ENCODE results near the gene MDH1B. TPM values are rescaled to one million over a fixed set of nuclear protein-coding genes. Genes with fewer than 3 reads are reported as not detected.

Gene MDH1B
- polyA plus RNA-seq, 2 of the 4 experiments (the other 2 are of a cell fraction) = 2.8 to 3.2 TPM

DNA sequence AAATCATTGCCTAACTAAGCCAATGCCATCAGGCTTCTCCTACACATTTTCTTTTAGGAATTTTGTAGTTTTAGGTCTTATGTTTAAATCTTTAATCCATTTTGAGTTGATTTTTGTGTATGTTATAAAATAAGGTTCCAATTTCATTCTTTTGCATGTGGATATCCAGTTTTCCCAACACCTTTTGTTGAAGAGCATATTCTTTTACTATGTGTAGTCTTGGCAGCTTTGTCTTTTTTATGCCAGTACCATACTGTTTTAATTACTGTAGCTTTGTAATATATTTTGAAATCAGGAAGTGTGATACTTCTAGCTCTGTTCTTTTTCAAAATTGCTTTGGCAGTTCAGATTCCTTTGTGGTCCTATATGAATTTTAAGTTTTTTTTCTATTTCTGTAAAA is 11.3 kb upstream of the MDH1B start:
- ChIA-PET POLR2A (no interaction called here), CTCF (no interaction called here)
- no peak overlapping the region for H3K4me3 ChIP-seq
- H3K27ac ChIP-seq = no peak overlapping the region
- ATAC-seq (no peak), DNase-seq (ENCODE audit: low read depth in 1 of 2, low spot score in 1 of 2) (no peak), FAIRE-seq (no peak)
- no peak overlapping the region for H3K4me2 ChIP-seq
- TF ChIP-seq JUN (IDR thresholded peaks at IDR 0.05) (no peak), KDM1A (IDR thresholded peaks at IDR 0.05; ENCODE audit: low read depth) (peak; percentile 65; the same call in 1 of the 2 replicates)
- H3K9me3 ChIP-seq = peaks cover 21% of the 10 kb centered on the region
- H3K4me1 ChIP-seq = no peaks in the 10 kb centered on the region

DNA sequence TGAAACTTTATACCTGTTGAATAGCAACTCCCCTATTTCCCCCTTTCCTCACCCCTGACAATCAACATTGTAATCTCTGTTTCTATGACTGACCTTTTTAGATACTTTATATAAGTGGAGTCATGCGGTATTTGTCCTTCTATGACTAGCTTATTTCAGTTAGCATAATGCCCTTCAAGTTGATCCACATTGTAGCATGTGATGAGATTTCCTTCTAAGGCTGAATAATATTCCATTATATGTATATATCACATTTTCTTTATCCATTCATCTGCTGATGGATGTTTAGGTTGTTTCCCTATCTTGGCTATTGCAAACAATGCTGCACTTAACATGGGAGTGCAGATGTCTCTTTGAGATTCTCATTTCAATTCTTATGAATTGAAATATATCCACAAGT is 9.7 kb upstream of the MDH1B start:
- H3K9me3 ChIP-seq = peaks cover 15% of the 10 kb centered on the region
- H3K4me2 ChIP-seq = no peak overlapping the region
- no peaks in the 10 kb centered on the region for H3K4me1 ChIP-seq
- TF ChIP-seq RAD21 (conservative IDR thresholded peaks at IDR 0.05 in 1 of 2, IDR thresholded peaks at IDR 0.05 in 1 of 2) = no peak
- TF ChIP-seq RCOR1 (IDR thresholded peaks at IDR 0.05; ENCODE audit: low read depth, low read length) = no peak
- no peak overlapping the region for H3K27ac ChIP-seq
- H3K4me3 ChIP-seq = no peak overlapping the region
- FAIRE-seq = no peak
- POLR2A ChIA-PET = interaction anchor here (0.7 kb wide), 1 partner anchor 10 kb away, joined by 3 read pairs; the partner anchor contains the start of gene MDH1B
- no peak for ATAC-seq
- 95% methylated on average over 1 of the region's 1 CpG for WGBS (ENCODE audit: missing lambda C conversion rate)
- no peak for DNase-seq (ENCODE audit: low read depth in 1 of 2, low spot score in 1 of 2)
- CTCF ChIA-PET = no interaction called here

DNA sequence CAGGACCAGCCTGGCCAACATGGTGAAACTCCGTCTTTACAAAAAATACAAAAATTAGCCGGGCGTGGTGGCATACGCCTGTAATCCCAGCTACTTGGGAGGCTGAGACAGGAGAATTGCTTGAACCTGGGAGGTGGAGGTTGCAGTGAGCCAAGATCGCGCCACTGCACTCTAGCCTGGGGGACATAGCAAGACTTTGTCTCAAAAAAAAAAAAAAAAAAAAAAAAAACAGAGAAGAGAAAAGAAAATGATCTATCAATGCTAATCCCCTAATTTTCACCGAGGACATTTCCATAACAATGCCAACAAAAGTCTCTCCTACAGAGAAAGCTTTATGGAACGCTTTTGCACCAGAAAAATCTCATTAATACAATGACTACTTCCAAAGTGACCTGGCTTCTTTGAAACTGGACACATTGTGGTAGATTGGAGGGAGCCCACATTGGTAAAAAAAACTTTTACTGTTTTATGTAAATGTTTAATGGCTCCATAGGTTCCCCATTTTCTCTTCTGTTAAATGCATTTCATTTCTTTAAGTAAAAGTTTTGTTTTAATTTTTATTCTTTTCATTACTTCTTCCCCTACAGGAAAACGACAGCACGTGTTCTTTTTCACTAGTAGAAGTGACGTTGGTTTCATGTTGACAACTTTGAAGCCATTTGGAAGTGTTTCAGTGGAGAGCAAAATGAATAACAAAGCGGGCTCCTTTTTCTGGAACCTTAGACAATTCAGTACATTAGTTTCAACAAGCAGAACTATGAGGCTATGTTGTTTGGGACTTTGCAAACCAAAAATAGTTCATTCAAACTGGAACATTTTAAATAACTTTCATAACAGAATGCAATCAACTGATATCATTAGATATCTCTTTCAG is 1.2 kb upstream of the MDH1B start:
- H3K4me2 ChIP-seq = peak overlapping the region; percentile 95
- TF ChIP-seq, protein P1, sequence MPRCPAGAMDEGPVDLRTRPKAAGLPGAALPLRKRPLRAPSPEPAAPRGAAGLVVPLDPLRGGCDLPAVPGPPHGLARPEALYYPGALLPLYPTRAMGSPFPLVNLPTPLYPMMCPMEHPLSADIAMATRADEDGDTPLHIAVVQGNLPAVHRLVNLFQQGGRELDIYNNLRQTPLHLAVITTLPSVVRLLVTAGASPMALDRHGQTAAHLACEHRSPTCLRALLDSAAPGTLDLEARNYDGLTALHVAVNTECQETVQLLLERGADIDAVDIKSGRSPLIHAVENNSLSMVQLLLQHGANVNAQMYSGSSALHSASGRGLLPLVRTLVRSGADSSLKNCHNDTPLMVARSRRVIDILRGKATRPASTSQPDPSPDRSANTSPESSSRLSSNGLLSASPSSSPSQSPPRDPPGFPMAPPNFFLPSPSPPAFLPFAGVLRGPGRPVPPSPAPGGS (IDR thresholded peaks at IDR 0.05) = no peak
- TF ChIP-seq, protein P2, sequence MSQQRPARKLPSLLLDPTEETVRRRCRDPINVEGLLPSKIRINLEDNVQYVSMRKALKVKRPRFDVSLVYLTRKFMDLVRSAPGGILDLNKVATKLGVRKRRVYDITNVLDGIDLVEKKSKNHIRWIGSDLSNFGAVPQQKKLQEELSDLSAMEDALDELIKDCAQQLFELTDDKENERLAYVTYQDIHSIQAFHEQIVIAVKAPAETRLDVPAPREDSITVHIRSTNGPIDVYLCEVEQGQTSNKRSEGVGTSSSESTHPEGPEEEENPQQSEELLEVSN (IDR thresholded peaks at IDR 0.05; ENCODE audit: borderline replicate concordance, low read depth) = no peak
- TF ChIP-seq NFE2L2 (conservative IDR thresholded peaks at IDR 0.05; ENCODE audit: low read length) (no peak), EP300 (IDR thresholded peaks at IDR 0.05) (no peak), MYC (IDR thresholded peaks at IDR 0.05; ENCODE audit: borderline replicate concordance, low read length) (no peak)
- TF ChIP-seq, protein P3, sequence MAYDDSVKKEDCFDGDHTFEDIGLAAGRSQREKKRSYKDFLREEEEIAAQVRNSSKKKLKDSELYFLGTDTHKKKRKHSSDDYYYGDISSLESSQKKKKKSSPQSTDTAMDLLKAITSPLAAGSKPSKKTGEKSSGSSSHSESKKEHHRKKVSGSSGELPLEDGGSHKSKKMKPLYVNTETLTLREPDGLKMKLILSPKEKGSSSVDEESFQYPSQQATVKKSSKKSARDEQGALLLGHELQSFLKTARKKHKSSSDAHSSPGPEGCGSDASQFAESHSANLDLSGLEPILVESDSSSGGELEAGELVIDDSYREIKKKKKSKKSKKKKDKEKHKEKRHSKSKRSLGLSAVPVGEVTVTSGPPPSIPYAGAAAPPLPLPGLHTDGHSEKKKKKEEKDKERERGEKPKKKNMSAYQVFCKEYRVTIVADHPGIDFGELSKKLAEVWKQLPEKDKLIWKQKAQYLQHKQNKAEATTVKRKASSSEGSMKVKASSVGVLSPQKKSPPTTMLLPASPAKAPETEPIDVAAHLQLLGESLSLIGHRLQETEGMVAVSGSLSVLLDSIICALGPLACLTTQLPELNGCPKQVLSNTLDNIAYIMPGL (CRISPR knock-in tag; IDR thresholded peaks at IDR 0.05; ENCODE audit: borderline replicate concordance) = no peak
- CTCF ChIA-PET = no interaction called here
- no peaks in the 10 kb centered on the region for H3K9me3 ChIP-seq
- FAIRE-seq (no peak), ATAC-seq (peak in 1 of 2 experiments; percentile 10; a peak in 2 of 6 replicates), DNase-seq (ENCODE audit: low read depth in 1 of 2, low spot score in 1 of 2) (no peak)
- H3K4me3 ChIP-seq = peak overlapping the region; percentile 84
- 36% methylated on average over 12 of the region's 12 CpGs for WGBS (ENCODE audit: missing lambda C conversion rate)
- H3K27ac ChIP-seq = peak overlapping the region; percentile 93 to 95
- H3K4me1 ChIP-seq = peaks cover 10% of the 10 kb centered on the region
- POLR2A ChIA-PET = interaction anchor here (0.8 to 1.9 kb wide), 6 partner anchors 16 to 763 kb away, joined by 3 to 8 read pairs (median 3); partner anchors contain the start of genes CREB1 and KLF7

DNA sequence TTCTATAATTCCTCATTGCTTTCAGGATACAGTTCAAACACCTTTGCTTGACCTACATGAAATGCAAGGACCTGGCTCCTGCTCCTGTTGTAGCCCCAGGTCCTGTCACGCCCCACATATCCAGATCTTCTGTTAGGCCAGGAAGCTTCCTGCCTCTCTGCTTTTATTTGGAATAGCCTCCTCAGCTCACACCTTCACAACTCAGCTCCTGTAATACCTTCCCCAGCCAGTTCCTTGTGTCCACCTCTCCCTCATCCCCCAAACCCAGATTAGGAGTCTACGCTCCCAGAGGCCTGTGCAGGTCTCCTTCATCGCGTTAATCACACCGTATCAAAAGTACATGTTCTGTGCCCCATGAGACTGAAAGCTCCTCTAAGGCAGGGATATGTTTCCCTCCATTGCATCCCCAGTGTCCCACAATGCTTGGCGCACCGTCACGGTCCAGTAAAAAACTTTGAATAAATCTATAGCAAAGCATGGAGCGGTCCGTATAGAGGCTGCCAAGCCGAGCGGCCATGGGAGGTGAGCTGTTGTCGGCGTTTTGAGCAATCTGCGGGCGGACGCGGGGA is 371 bp downstream of the MDH1B start:
- H3K4me1 ChIP-seq = peaks cover 10% of the 10 kb centered on the region
- peak overlapping the region; percentile 95 for H3K4me2 ChIP-seq
- H3K27ac ChIP-seq = peak overlapping the region; percentile 93 to 95
- ChIA-PET POLR2A (interaction anchor here (0.6 to 1.9 kb wide), 7 partner anchors 10 to 765 kb away, joined by 3 to 8 read pairs (median 3); partner anchors contain the start of genes CREB1 and KLF7), CTCF (interaction anchor here (1.3 kb wide), 1 partner anchor 16 kb away, joined by 6 read pairs; no protein-coding TSS in a partner anchor)
- no peak for FAIRE-seq
- TF ChIP-seq HEYL (CRISPR knock-in tag; IDR thresholded peaks at IDR 0.05) (no peak), MYC (IDR thresholded peaks at IDR 0.05; ENCODE audit: borderline replicate concordance, low read length) (no peak), ZSCAN20 (CRISPR knock-in tag; IDR thresholded peaks at IDR 0.05) (no peak), NPAS2 (CRISPR knock-in tag; IDR thresholded peaks at IDR 0.05; ENCODE audit: borderline replicate concordance) (no peak), EP300 (IDR thresholded peaks at IDR 0.05) (no peak), JUNB (IDR thresholded peaks at IDR 0.05) (no peak), CEBPB (IDR thresholded peaks at IDR 0.05) (0 out of 4 replicates have a peak, but pooled peaks of 1 of the 2 experiments have one; percentile 21), FOXS1 (CRISPR knock-in tag; IDR thresholded peaks at IDR 0.05) (no peak), MAZ (IDR thresholded peaks at IDR 0.05; ENCODE audit: borderline replicate concordance, low read depth, low read length) (no peak), FOSL2 (IDR thresholded peaks at IDR 0.05) (no peak), FOSL2 (CRISPR knock-in tag; IDR thresholded peaks at IDR 0.05) (peak; percentile 17; the same call in 1 of the 2 replicates), HOXB13 (CRISPR knock-in tag; IDR thresholded peaks at IDR 0.05; ENCODE audit: low read depth) (no peak), JUN (IDR thresholded peaks at IDR 0.05) (no peak)
- TF ChIP-seq, protein P2 (IDR thresholded peaks at IDR 0.05; ENCODE audit: borderline replicate concordance, low read depth) = 0 out of 2 replicates have a peak, but pooled peaks have one; percentile 66
- H3K4me3 ChIP-seq = peak overlapping the region; percentile 84
- DNase-seq (ENCODE audit: low read depth in 1 of 2, low spot score in 1 of 2) = peak in 1 of 2 experiments; percentile 3
- ATAC-seq = peak; percentile 67 to 68
- 11% methylated on average over 18 of the region's 18 CpGs for WGBS (ENCODE audit: missing lambda C conversion rate)
- no peaks in the 10 kb centered on the region for H3K9me3 ChIP-seq

All from A549 (cell line).